Measurements from ENCODE around the gene UBE2J2. TPM values are rescaled to one million over a fixed set of nuclear protein-coding genes. Genes with fewer than 3 reads are reported as not detected.

The UBE2J2 gene
- total and polyA plus RNA-seq, 2 of the 13 experiments (the other 11 are each of a cell fraction or from before 2014, with no cell fraction given): 25.4 to 29.4 TPM

- no peak for TF ChIP-seq PAX8 (CRISPR knock-in tag; IDR thresholded peaks at IDR 0.05; ENCODE audit: borderline replicate concordance)
- TF ChIP-seq CCAR2 (optimal IDR thresholded peaks at IDR 0.05; ENCODE audit: low read depth, low read length): no peak
- TF ChIP-seq DNMT3B (CRISPR knock-in tag; conservative IDR thresholded peaks at IDR 0.05): no peak
- no peak for TF ChIP-seq ZNF205 (CRISPR knock-in tag; IDR thresholded peaks at IDR 0.05)
- no peak for TF ChIP-seq TGIF2 (CRISPR knock-in tag; IDR thresholded peaks at IDR 0.05)
- no peak for TF ChIP-seq REL (CRISPR knock-in tag; conservative IDR thresholded peaks at IDR 0.05)
- no peak for TF ChIP-seq KDM6A (CRISPR knock-in tag; IDR thresholded peaks at IDR 0.05; ENCODE audit: low read depth)
- no peak for TF ChIP-seq SRSF1 (optimal IDR thresholded peaks at IDR 0.05; ENCODE audit: low read depth, low read length)
- TF ChIP-seq FIP1L1 (IDR thresholded peaks at IDR 0.05; ENCODE audit: borderline replicate concordance, insufficient read depth, low read depth, low read length): no peak
- TF ChIP-seq BRCA1 (CRISPR knock-in tag; IDR thresholded peaks at IDR 0.05): no peak
- TF ChIP-seq, protein P1, sequence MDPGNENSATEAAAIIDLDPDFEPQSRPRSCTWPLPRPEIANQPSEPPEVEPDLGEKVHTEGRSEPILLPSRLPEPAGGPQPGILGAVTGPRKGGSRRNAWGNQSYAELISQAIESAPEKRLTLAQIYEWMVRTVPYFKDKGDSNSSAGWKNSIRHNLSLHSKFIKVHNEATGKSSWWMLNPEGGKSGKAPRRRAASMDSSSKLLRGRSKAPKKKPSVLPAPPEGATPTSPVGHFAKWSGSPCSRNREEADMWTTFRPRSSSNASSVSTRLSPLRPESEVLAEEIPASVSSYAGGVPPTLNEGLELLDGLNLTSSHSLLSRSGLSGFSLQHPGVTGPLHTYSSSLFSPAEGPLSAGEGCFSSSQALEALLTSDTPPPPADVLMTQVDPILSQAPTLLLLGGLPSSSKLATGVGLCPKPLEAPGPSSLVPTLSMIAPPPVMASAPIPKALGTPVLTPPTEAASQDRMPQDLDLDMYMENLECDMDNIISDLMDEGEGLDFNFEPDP (CRISPR knock-in tag; conservative IDR thresholded peaks at IDR 0.05): no peak
- TF ChIP-seq ATRX (CRISPR knock-in tag; IDR thresholded peaks at IDR 0.05; ENCODE audit: borderline replicate concordance): no peak
- no peak for TF ChIP-seq ERF (CRISPR knock-in tag; IDR thresholded peaks at IDR 0.05)
- TF ChIP-seq TRIM24 (CRISPR knock-in tag; IDR thresholded peaks at IDR 0.05): no peak
- TF ChIP-seq, protein P2, sequence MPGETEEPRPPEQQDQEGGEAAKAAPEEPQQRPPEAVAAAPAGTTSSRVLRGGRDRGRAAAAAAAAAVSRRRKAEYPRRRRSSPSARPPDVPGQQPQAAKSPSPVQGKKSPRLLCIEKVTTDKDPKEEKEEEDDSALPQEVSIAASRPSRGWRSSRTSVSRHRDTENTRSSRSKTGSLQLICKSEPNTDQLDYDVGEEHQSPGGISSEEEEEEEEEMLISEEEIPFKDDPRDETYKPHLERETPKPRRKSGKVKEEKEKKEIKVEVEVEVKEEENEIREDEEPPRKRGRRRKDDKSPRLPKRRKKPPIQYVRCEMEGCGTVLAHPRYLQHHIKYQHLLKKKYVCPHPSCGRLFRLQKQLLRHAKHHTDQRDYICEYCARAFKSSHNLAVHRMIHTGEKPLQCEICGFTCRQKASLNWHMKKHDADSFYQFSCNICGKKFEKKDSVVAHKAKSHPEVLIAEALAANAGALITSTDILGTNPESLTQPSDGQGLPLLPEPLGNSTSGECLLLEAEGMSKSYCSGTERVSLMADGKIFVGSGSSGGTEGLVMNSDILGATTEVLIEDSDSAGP (CRISPR knock-in tag; IDR thresholded peaks at IDR 0.05; ENCODE audit: borderline replicate concordance): 0 out of 2 replicates have a peak, but pooled peaks have one; percentile 18
- no peak for TF ChIP-seq NCOR1 (IDR thresholded peaks at IDR 0.05; ENCODE audit: borderline replicate concordance, low read length)
- no peak for TF ChIP-seq TBP (CRISPR knock-in tag; IDR thresholded peaks at IDR 0.05)
- no peak for TF ChIP-seq BRD4 (CRISPR knock-in tag; IDR thresholded peaks at IDR 0.05)
- no peak for TF ChIP-seq HBP1 (CRISPR knock-in tag; IDR thresholded peaks at IDR 0.05; ENCODE audit: low read depth)
- 0 out of 2 replicates have a peak, but pooled peaks have one; percentile 40 for TF ChIP-seq ZNF737 (CRISPR knock-in tag; IDR thresholded peaks at IDR 0.05; ENCODE audit: borderline replicate concordance)
- TF ChIP-seq REPIN1 (CRISPR knock-in tag; IDR thresholded peaks at IDR 0.05; ENCODE audit: borderline replicate concordance, low read depth): no peak
- no peak for TF ChIP-seq RELA (CRISPR knock-in tag; IDR thresholded peaks at IDR 0.05)
- no peak for TF ChIP-seq ZNF17 (CRISPR knock-in tag; IDR thresholded peaks at IDR 0.05)
- TF ChIP-seq ZNF589 (CRISPR knock-in tag; conservative IDR thresholded peaks at IDR 0.05): no peak
- TF ChIP-seq KLF11 (CRISPR knock-in tag; IDR thresholded peaks at IDR 0.05): no peak
These were observed 38.5 kb downstream of the UBE2J2 start (continued) for GRCh38 chr1:1235016-1235744.

All from HepG2 (cell line).